Aorta (tissue), 5 donors: ENCODE results near the gene YAE1. TPM values are rescaled to one million over a fixed set of nuclear protein-coding genes. Genes with fewer than 3 reads are reported as not detected.
A peak's percentile ranks its signal among the peaks of the same experiment; 100 is the strongest.

Experiments
- ATAC-seq: fragments of 200-7000 bp; cut with Tn5 transposase; one replicate; pipeline ENCODE4 v1.9.1; 2022; ENCODE audit warnings: moderate library complexity; ENCODE audit not compliant: low FRiP score
- DNase-seq, 2 donors: peaks; one replicate each; pipeline ENCODE4 v3.0.0-alpha.2; 2020
- H3K27ac ChIP-seq, 2 donors: one replicate each; pipeline ENCODE4 v1.5.1; 2013; ENCODE audit warnings: low read length in 2 of 2, mild to moderate bottlenecking in 2 of 2, moderate library complexity in 2 of 2, control low read depth in 1 of 2, inconsistent platforms in 1 of 2, low read depth in 1 of 2
- H3K27me3 ChIP-seq, 2 donors: one replicate each; pipeline ENCODE4 v1.6.1; 2013; ENCODE audit warnings: control low read depth in 1 of 2, low read length in 1 of 2, mild to moderate bottlenecking in 1 of 2, moderate library complexity in 1 of 2; ENCODE audit not compliant: insufficient read depth in 2 of 2, control insufficient read depth in 1 of 2
- H3K36me3 ChIP-seq, 2 donors: one replicate each; pipeline ENCODE4 v1.6.1; 2013; ENCODE audit warnings: control low read depth in 1 of 2, low read length in 1 of 2, mild to moderate bottlenecking in 1 of 2; ENCODE audit not compliant: insufficient read depth in 2 of 2, control insufficient read depth in 1 of 2
- H3K4me1 ChIP-seq, 2 donors: one replicate each; pipeline ENCODE4 v1.6.1; 2013; ENCODE audit warnings: low read length in 2 of 2, control low read depth in 1 of 2, mild to moderate bottlenecking in 1 of 2, moderate library complexity in 1 of 2; ENCODE audit not compliant: insufficient read depth in 2 of 2, control insufficient read depth in 1 of 2
- H3K4me3 ChIP-seq, 2 donors: one replicate each; pipeline ENCODE4 v1.5.1; 2013; ENCODE audit warnings: low read length in 2 of 2, control low read depth in 1 of 2, mild to moderate bottlenecking in 1 of 2
- H3K9me3 ChIP-seq: one replicate; pipeline ENCODE4 v1.6.1; 2013; ENCODE audit warnings: mild to moderate bottlenecking, low read length; ENCODE audit not compliant: control insufficient read depth
- WGBS, 2 donors: extraction: QIAGEN DNeasy Blood & Tissue Kit; methylation state at CpG; one replicate each; pipeline ENCODE4 v1.1.7; 2013; 5-methylcytosine and 5-hydroxymethylcytosine counted together
- intact Hi-C, 2 donors: fragments of 100-400 bp; cut with DNase I; formaldehyde crosslinking; loops; one replicate each; pipeline versions ENCODE4 v1.14.2 to v1.15.0; 2022
- polyA plus RNA-seq, 2 donors: library from polyadenylated mRNA; stranded (reverse); fragments of 200-250 nt; gene quantifications; one replicate each; pipeline ENCODE4 v1.2.3, GENCODE V29; 2013
- total RNA-seq, 2 donors: library from RNA; stranded (reverse); fragmentation: NEBNext Ultra II Directional; extraction: Animal tissue kit (Norgen Biotek cat#: 25700); gene quantifications; one replicate each; pipeline ENCODE4 v1.2.1, GENCODE V29; 2021
- donor health status: healthy with polysubstance abuse.
- donor health status: Bipolar disorder and iron deficiency.
- donor health status: DM: no; HTN: no; CAD: no.
- donor health status: DM: no; HTN: no; CAD: no.
- donor health status: DM: yes; HTN: yes; CAD: no.

The YAE1 gene
- total and polyA plus RNA-seq, 4 donors, result 14.6 to 21.4 (median 18.3) TPM

GRCh38 chr7:39606352-39606751, 40.1 kb downstream of the YAE1 start:
- Histone ChIP-seq H3K4me1 (no peaks in the 10 kb centered on the region), H3K9me3 (no peaks in the 10 kb centered on the region), H3K4me3 (no peak overlapping the region), H3K27me3 (no peaks in the 10 kb centered on the region), H3K36me3 (no peaks in the 10 kb centered on the region), H3K27ac (no peak overlapping the region)
- DNase-seq (no peak), ATAC-seq (no peak)
- WGBS, 2 donors, result 82 to 86% methylated on average over 2 of the region's 2 CpGs
- intact Hi-C loops, result no loop called here

GRCh38 chr7:39606941-39607340, 40.7 kb downstream of the YAE1 start:
- 92 to 93% methylated on average over 2 of the region's 2 CpGs for WGBS, 2 donors
- no peaks in the 10 kb centered on the region for H3K9me3 ChIP-seq
- no peaks in the 10 kb centered on the region for H3K36me3 ChIP-seq
- DNase-seq (no peak), ATAC-seq (no peak)
- no peak overlapping the region for H3K27ac ChIP-seq
- H3K4me1 ChIP-seq, result no peaks in the 10 kb centered on the region
- H3K4me3 ChIP-seq, result no peak overlapping the region
- intact Hi-C loops, result no loop called here
- H3K27me3 ChIP-seq, result no peaks in the 10 kb centered on the region

- DNase-seq, result no peak
- intact Hi-C loops, result no loop called here
- no peaks in the 10 kb centered on the region for H3K4me1 ChIP-seq
- no peak overlapping the region for H3K27ac ChIP-seq
- 85 to 94% methylated on average over 2 of the region's 2 CpGs for WGBS, 2 donors
- no peak overlapping the region for H3K4me3 ChIP-seq
- H3K27me3 ChIP-seq, result no peaks in the 10 kb centered on the region
- H3K9me3 ChIP-seq, result no peaks in the 10 kb centered on the region
- ATAC-seq, result no peak
- no peaks in the 10 kb centered on the region for H3K36me3 ChIP-seq
Measured at GRCh38 chr7:39607865-39608264, 41.7 kb downstream of the YAE1 start.

- H3K36me3 ChIP-seq, result no peaks in the 10 kb centered on the region
- 83 to 87% methylated on average over 3 of the region's 3 CpGs for WGBS, 2 donors
- DNase-seq (no peak), ATAC-seq (no peak)
- H3K4me1 ChIP-seq, result no peaks in the 10 kb centered on the region
- intact Hi-C loops, result no loop called here
- no peak overlapping the region for H3K27ac ChIP-seq
- no peaks in the 10 kb centered on the region for H3K9me3 ChIP-seq
- no peaks in the 10 kb centered on the region for H3K27me3 ChIP-seq
- H3K4me3 ChIP-seq, result no peak overlapping the region
Measured at GRCh38 chr7:39608278-39608677, 42.1 kb downstream of the YAE1 start.

- H3K9me3 ChIP-seq, result no peaks in the 10 kb centered on the region
- peak; percentile 62 for ATAC-seq
- H3K4me3 ChIP-seq, result no peak overlapping the region
- H3K27me3 ChIP-seq, result no peaks in the 10 kb centered on the region
- intact Hi-C loops, result no loop called here
- H3K27ac ChIP-seq, result no peak overlapping the region
- no peaks in the 10 kb centered on the region for H3K36me3 ChIP-seq
- 8 to 11% methylated on average over 33 to 36 of the region's 36 CpGs for WGBS, 2 donors
- DNase-seq, result peak; percentile 47 to 80
- H3K4me1 ChIP-seq, result no peaks in the 10 kb centered on the region
Measured at GRCh38 chr7:39609113-39609934, 43.1 kb downstream of the YAE1 start.

- intact Hi-C loops, result no loop called here
- Histone ChIP-seq H3K4me3 (no peak overlapping the region), H3K4me1 (no peaks in the 10 kb centered on the region), H3K27ac (no peak overlapping the region), H3K36me3 (no peaks in the 10 kb centered on the region), H3K27me3 (no peaks in the 10 kb centered on the region), H3K9me3 (no peaks in the 10 kb centered on the region)
- DNase-seq (no peak), ATAC-seq (no peak)
- WGBS, 2 donors, result 63 to 71% methylated on average over 5 of the region's 5 CpGs
Measured at GRCh38 chr7:39609935-39610263, 43.7 kb downstream of the YAE1 start.

- H3K27ac ChIP-seq, result no peak overlapping the region
- intact Hi-C loops, result no loop called here
- ATAC-seq (no peak), DNase-seq (no peak)
- H3K9me3 ChIP-seq, result no peaks in the 10 kb centered on the region
- H3K36me3 ChIP-seq, result no peaks in the 10 kb centered on the region
- H3K4me1 ChIP-seq, result no peaks in the 10 kb centered on the region
- H3K27me3 ChIP-seq, result no peaks in the 10 kb centered on the region
- WGBS, 2 donors, result 76 to 85% methylated on average over 4 of the region's 4 CpGs
- no peak overlapping the region for H3K4me3 ChIP-seq
Measured at GRCh38 chr7:39613577-39613976, 47.4 kb downstream of the YAE1 start.

- Histone ChIP-seq H3K27ac (no peak overlapping the region), H3K27me3 (no peaks in the 10 kb centered on the region), H3K4me3 (no peak overlapping the region), H3K9me3 (no peaks in the 10 kb centered on the region), H3K4me1 (no peaks in the 10 kb centered on the region), H3K36me3 (no peaks in the 10 kb centered on the region)
- DNase-seq (no peak), ATAC-seq (no peak)
- intact Hi-C loops, result no loop called here
- 85 to 89% methylated on average over 2 of the region's 2 CpGs for whole genome bisulfite sequencing, 2 donors
Measured at GRCh38 chr7:39614299-39614698, 48.1 kb downstream of the YAE1 start.

- no peaks in the 10 kb centered on the region for H3K36me3 ChIP-seq
- no peak for ATAC-seq
- intact Hi-C loops, result no loop called here
Measured at GRCh38 chr7:39615350-39615975, 49.3 kb downstream of the YAE1 start.

More at GRCh38 chr7:39615350-39615975, 49.3 kb downstream of the YAE1 start:
- WGBS, 2 donors, result 42 to 48% methylated on average over 1 of the region's 1 CpG
- Histone ChIP-seq H3K27ac (no peak overlapping the region), H3K4me1 (no peaks in the 10 kb centered on the region), H3K4me3 (no peak overlapping the region), H3K27me3 (no peaks in the 10 kb centered on the region), H3K9me3 (no peaks in the 10 kb centered on the region)
- no peak for DNase-seq
